ENCODE results near the gene NELFCD.

The NELFCD gene

GRCh38 chr20:58995461-58996225, 14.6 kb downstream of the NELFCD start:
- no peak for DNase-seq

- no peak for DNase-seq
Observed at GRCh38 chr20:58996226-58996611, 15.2 kb downstream of the NELFCD start.

GRCh38 chr20:58997141-58997770, 16.2 kb downstream of the NELFCD start:
- DNase-seq: no peak

- DNase-seq: no peak
Observed at GRCh38 chr20:58998656-58999055, 17.6 kb downstream of the NELFCD start.

- no peak for DNase-seq
Observed at GRCh38 chr20:59000326-59000725, 19.3 kb downstream of the NELFCD start.

- DNase-seq: no peak
Observed at GRCh38 chr20:59001068-59001448, 20.0 kb downstream of the NELFCD start.

GRCh38 chr20:59001449-59002171, 20.6 kb downstream of the NELFCD start:
- no peak for DNase-seq

GRCh38 chr20:59002388-59002787, 21.3 kb downstream of the NELFCD start:
- no peak for DNase-seq

GRCh38 chr20:59002874-59003399, 21.9 kb downstream of the NELFCD start:
- no peak for DNase-seq

GRCh38 chr20:59003836-59004492, 22.9 kb downstream of the NELFCD start:
- no peak for DNase-seq

- DNase-seq: no peak
Observed at GRCh38 chr20:59004493-59004762, 23.4 kb downstream of the NELFCD start.

- no peak for DNase-seq
Observed at GRCh38 chr20:59004763-59005522, 23.9 kb downstream of the NELFCD start.

GRCh38 chr20:59005523-59006166, 24.6 kb downstream of the NELFCD start:
- DNase-seq: no peak

GRCh38 chr20:59006167-59006863, 25.3 kb downstream of the NELFCD start:
- DNase-seq: no peak

- peak; percentile 62 for DNase-seq
Observed at GRCh38 chr20:59006864-59007664, 26.0 kb downstream of the NELFCD start, which contains the start of gene CTSZ. Gene CTSZ, minus strand, starts transcription at chr20:59007254. Its CDS starts 126 bp downstream, at chr20:59007128.

- no peak for DNase-seq
Observed at GRCh38 chr20:59007665-59008511, 26.8 kb downstream of the NELFCD start.

GRCh38 chr20:59008715-59009336, 27.8 kb downstream of the NELFCD start:
- no peak for DNase-seq

GRCh38 chr20:59010321-59010994, 29.4 kb downstream of the NELFCD start:
- no peak for DNase-seq
